Activated T-cell treated with anti-CD3 and anti-CD28 coated beads, Interleukin-2, amount 50 U/mL, for 48 hours (primary cell): Measurements from ENCODE around the gene ZFHX2.

Source experiments
- DNase-seq, 2 experiments: peaks; one replicate each; pipeline ENCODE4 v3.0.0-alpha.2; 2020

Gene ZFHX2

GRCh38 chr14:23559010-23559925, 7.7 kb upstream of the ZFHX2 start:
- DNase-seq: peak; percentile 74 to 79

GRCh38 chr14:23558346-23559009, 6.9 kb upstream of the ZFHX2 start:
- DNase-seq: no peak

GRCh38 chr14:23557946-23558345, 6.4 kb upstream of the ZFHX2 start:
- DNase-seq: no peak

- DNase-seq: no peak
Observed at GRCh38 chr14:23557521-23557920, 6.0 kb upstream of the ZFHX2 start.

GRCh38 chr14:23556700-23557440, 5.3 kb upstream of the ZFHX2 start:
- DNase-seq: peak in 1 of 2 experiments; percentile 41

- peak; percentile 95 for DNase-seq
Observed at GRCh38 chr14:23555882-23556699, 4.5 kb upstream of the ZFHX2 start, which contains the start of gene THTPA. THTPA (plus strand) TSS chr14:23556271; CDS start chr14:23556758, 487 bp downstream.

GRCh38 chr14:23555533-23555881, 3.9 kb upstream of the ZFHX2 start:
- DNase-seq: no peak

GRCh38 chr14:23550812-23551265, 726 bp downstream of the ZFHX2 start:
- no peak for DNase-seq

GRCh38 chr14:23550131-23550811, 1.3 kb downstream of the ZFHX2 start:
- DNase-seq: no peak

- no peak for DNase-seq
Observed at GRCh38 chr14:23548351-23549318, 2.9 kb downstream of the ZFHX2 start.

- no peak for DNase-seq
Observed at GRCh38 chr14:23547924-23548323, 3.6 kb downstream of the ZFHX2 start.

- DNase-seq: no peak
Observed at GRCh38 chr14:23546450-23547035, 5.0 kb downstream of the ZFHX2 start.

- DNase-seq: no peak
Observed at GRCh38 chr14:23545740-23546365, 5.7 kb downstream of the ZFHX2 start.

GRCh38 chr14:23544511-23545447, 6.8 kb downstream of the ZFHX2 start:
- DNase-seq: no peak

- no peak for DNase-seq
Observed at GRCh38 chr14:23543403-23543802, 8.2 kb downstream of the ZFHX2 start.

GRCh38 chr14:23542261-23542660, 9.3 kb downstream of the ZFHX2 start:
- no peak for DNase-seq

GRCh38 chr14:23540141-23540469, 11.5 kb downstream of the ZFHX2 start:
- DNase-seq: no peak
